Astrocyte (in vitro differentiated cells and primary cell): Measurements from ENCODE around the gene PPP1R37. TPM values are rescaled to one million over a fixed set of nuclear protein-coding genes. Genes with fewer than 3 reads are reported as not detected.

Experiments
- DNase-seq: peaks from one replicate; pipeline ENCODE4 v3.0.0-alpha.2; 2010; ENCODE audit warnings: low read depth
- FAIRE-seq: peaks from 2 replicates; lab custom pipeline; 2011; peaks lifted over from hg19 to GRCh38; lab: Jason Lieb, UNC
- H2AFZ ChIP-seq: 2 replicates; pipeline ENCODE4 v1.6.0; 2012; ENCODE audit warnings: low read depth, low read length, inconsistent platforms
- H3K27ac ChIP-seq: 2 replicates; pipeline ENCODE4 v1.5.1; 2011; ENCODE audit warnings: low read depth, low read length, inconsistent platforms
- H3K27me3 ChIP-seq: 2 replicates; pipeline ENCODE4 v1.6.0; 2011; ENCODE audit warnings: low read length, inconsistent platforms; ENCODE audit not compliant: insufficient read depth
- H3K36me3 ChIP-seq: 2 replicates; pipeline ENCODE4 v1.5.1; 2011; ENCODE audit warnings: low read length, inconsistent platforms; ENCODE audit not compliant: insufficient read depth
- H3K4me1 ChIP-seq: 2 replicates; pipeline ENCODE4 v1.5.1; 2011; ENCODE audit warnings: low read length, inconsistent platforms; ENCODE audit not compliant: insufficient read depth
- H3K4me2 ChIP-seq: 2 replicates; pipeline ENCODE4 v1.6.0; 2012; ENCODE audit warnings: low read length, inconsistent platforms
- H3K4me3 ChIP-seq: 2 replicates; pipeline ENCODE4 v1.5.1; 2011; ENCODE audit warnings: low read depth, mild to moderate bottlenecking, low read length, inconsistent platforms; ENCODE audit not compliant: insufficient read depth
- H3K79me2 ChIP-seq: 2 replicates; pipeline ENCODE4 v1.6.0; 2012; ENCODE audit warnings: mild to moderate bottlenecking, low read length, inconsistent platforms; ENCODE audit not compliant: insufficient read depth
- H3K9ac ChIP-seq: 2 replicates; pipeline ENCODE4 v1.6.0; 2012; ENCODE audit warnings: mild to moderate bottlenecking, low read length, inconsistent platforms
- H3K9me3 ChIP-seq: 2 replicates; pipeline ENCODE4 v1.5.1; 2012; ENCODE audit warnings: low read depth, mild to moderate bottlenecking, low read length, inconsistent platforms; ENCODE audit not compliant: insufficient read depth
- H4K20me1 ChIP-seq: 2 replicates; pipeline ENCODE4 v1.6.0; 2012; ENCODE audit warnings: low read length, inconsistent platforms; ENCODE audit not compliant: insufficient read depth
- H3K27ac Mint-ChIP-seq: one replicate; pipeline ENCODE4 v1.8.0; 2021; ENCODE audit warnings: mild to moderate bottlenecking, mixed read lengths; ENCODE audit not compliant: unreplicated experiment
- H3K27me3 Mint-ChIP-seq: one replicate; pipeline ENCODE4 v1.8.0; 2021; ENCODE audit warnings: low read depth, mixed read lengths; ENCODE audit not compliant: unreplicated experiment
- H3K36me3 Mint-ChIP-seq: one replicate; pipeline ENCODE4 v1.8.0; 2021; ENCODE audit warnings: low read depth, mixed read lengths; ENCODE audit not compliant: unreplicated experiment
- H3K4me1 Mint-ChIP-seq: one replicate; pipeline ENCODE4 v1.8.0; 2021; ENCODE audit warnings: low read depth, mixed read lengths; ENCODE audit not compliant: unreplicated experiment
- H3K4me3 Mint-ChIP-seq: one replicate; pipeline ENCODE4 v1.8.0; 2021; ENCODE audit warnings: mild to moderate bottlenecking, moderate library complexity, mixed read lengths; ENCODE audit not compliant: unreplicated experiment
- H3K9me3 Mint-ChIP-seq: one replicate; pipeline ENCODE4 v1.8.0; 2021; ENCODE audit warnings: mild to moderate bottlenecking, mixed read lengths; ENCODE audit not compliant: unreplicated experiment
- EZH2 ChIP-seq: IDR thresholded peaks from 2 replicates; pipeline ENCODE4 v1.6.1; 2012; ENCODE audit warnings: mild to moderate bottlenecking, low read length, inconsistent platforms; ENCODE audit not compliant: insufficient read depth
- total RNA-seq: library from RNA; stranded (reverse); gene quantifications from 2 replicates; pipeline ENCODE4 v1.2.1, GENCODE V29; 2021
- TF ChIP-seq, protein P1 (sequence below): IDR thresholded peaks from 2 replicates; pipeline ENCODE4 v1.5.1; 2011; ENCODE audit warnings: low read depth, mild to moderate bottlenecking, inconsistent platforms, low read length, moderate library complexity; ENCODE audit not compliant: insufficient read depth

Gene PPP1R37
- total RNA-seq, 1 donor from 2014 or later = 29.1 TPM

DNA sequence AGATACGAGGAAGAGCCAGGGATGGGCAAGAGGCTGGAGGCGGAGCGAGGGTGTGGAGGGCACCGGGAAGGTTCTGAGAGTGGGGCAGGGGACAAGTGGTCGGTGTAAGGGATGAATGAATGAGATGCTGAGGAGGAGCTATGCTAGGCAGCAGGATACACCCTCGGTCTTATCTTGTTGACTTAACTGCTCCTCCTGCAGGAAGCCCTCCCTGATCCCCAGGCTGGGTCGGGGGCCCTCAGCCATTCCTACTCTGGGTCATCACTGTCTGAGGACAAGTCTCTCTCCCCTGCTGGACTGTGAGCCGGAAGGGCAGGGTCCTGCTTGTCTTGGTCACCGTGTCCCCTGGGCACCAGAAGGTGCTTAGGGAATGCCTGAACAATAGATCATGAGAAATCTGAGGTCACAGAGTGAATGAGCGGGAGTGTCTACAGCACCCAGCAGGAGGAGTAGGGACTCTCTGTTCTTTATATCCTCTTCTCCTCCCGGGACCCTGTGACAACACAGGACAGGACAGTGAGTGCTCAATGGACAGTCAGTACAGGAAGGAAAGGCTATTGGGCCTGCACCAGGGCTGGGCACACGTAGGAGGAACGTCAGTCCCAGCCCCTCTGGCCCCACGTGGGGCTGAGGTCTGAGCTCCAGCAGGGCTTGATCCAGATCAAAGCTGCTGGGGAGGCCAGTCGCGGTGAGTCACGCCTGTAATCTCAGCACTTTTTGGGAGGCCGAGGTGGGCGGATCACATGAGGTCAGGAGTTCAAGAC is 61.3 kb downstream of the PPP1R37 start:
- no peaks in the 10 kb centered on the region for H3K79me2 ChIP-seq
- peaks cover 18% of the 10 kb centered on the region for H3K27me3 ChIP-seq
- peaks cover 5% of the 10 kb centered on the region for H3K4me1 Mint-ChIP-seq
- peaks cover 28% of the 10 kb centered on the region for H4K20me1 ChIP-seq
- H3K9me3 Mint-ChIP-seq = peaks cover 8% of the 10 kb centered on the region
- no peaks in the 10 kb centered on the region for H3K9me3 ChIP-seq
- peak overlapping the region; percentile 17 for H3K9ac ChIP-seq
- FAIRE-seq (no peak), DNase-seq (peak; percentile 76)
- peak overlapping the region; percentile 34 for H2AFZ ChIP-seq
- peaks cover 23% of the 10 kb centered on the region for H3K4me1 ChIP-seq
- peaks cover 27% of the 10 kb centered on the region for H3K36me3 Mint-ChIP-seq
- H3K4me3 ChIP-seq = peak overlapping the region; percentile 28
- peak overlapping the region; percentile 34 for H3K27ac Mint-ChIP-seq
- peaks cover 30% of the 10 kb centered on the region for H3K27me3 Mint-ChIP-seq
- no peaks in the 10 kb centered on the region for H3K36me3 ChIP-seq
- H3K27ac ChIP-seq = no peak overlapping the region
- no peak overlapping the region for H3K4me3 Mint-ChIP-seq
- H3K4me2 ChIP-seq = peak overlapping the region; percentile 76
- TF ChIP-seq, protein P1, sequence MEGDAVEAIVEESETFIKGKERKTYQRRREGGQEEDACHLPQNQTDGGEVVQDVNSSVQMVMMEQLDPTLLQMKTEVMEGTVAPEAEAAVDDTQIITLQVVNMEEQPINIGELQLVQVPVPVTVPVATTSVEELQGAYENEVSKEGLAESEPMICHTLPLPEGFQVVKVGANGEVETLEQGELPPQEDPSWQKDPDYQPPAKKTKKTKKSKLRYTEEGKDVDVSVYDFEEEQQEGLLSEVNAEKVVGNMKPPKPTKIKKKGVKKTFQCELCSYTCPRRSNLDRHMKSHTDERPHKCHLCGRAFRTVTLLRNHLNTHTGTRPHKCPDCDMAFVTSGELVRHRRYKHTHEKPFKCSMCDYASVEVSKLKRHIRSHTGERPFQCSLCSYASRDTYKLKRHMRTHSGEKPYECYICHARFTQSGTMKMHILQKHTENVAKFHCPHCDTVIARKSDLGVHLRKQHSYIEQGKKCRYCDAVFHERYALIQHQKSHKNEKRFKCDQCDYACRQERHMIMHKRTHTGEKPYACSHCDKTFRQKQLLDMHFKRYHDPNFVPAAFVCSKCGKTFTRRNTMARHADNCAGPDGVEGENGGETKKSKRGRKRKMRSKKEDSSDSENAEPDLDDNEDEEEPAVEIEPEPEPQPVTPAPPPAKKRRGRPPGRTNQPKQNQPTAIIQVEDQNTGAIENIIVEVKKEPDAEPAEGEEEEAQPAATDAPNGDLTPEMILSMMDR = no peak
- no peak for TF ChIP-seq EZH2

DNA sequence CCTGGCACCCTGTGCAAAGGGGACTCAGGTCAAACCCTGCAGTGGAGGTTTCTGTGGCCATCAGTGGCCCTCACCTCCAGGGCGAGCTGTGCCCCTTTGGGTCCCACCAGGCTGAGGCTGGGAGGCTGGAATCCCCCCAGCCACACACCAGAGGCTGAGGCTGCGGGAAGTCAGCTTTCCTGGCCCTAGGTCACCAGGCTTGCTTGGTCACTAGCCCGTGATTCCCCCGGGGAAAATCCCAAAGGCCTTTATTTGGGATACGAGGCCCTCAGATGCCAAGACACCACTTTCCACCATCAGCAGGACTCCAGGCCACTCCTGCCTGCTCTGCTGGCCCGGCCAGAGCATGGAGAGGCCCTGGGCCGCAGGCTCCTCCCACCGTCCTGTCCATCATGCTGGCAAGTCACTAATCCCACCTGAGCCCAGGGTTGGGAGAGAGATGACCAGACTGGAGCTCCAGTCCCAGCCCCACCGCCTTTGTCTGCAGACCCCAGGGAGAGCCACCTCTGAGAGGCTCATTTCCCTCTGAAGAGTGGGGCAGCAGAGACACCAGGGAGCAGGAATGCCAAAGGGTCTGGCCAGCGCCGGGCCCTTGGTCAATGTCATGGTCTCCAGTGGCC is 63.1 kb downstream of the PPP1R37 start:
- H3K4me2 ChIP-seq = no peak overlapping the region
- Mint-ChIP-seq H3K4me1 (peaks cover 3% of the 10 kb centered on the region), H3K4me3 (no peak overlapping the region), H3K36me3 (peaks cover 14% of the 10 kb centered on the region), H3K9me3 (peaks cover 8% of the 10 kb centered on the region), H3K27me3 (peaks cover 37% of the 10 kb centered on the region), H3K27ac (no peak overlapping the region)
- no peak overlapping the region for H3K4me3 ChIP-seq
- H3K27me3 ChIP-seq = peaks cover 17% of the 10 kb centered on the region
- peaks cover 22% of the 10 kb centered on the region for H4K20me1 ChIP-seq
- no peaks in the 10 kb centered on the region for H3K9me3 ChIP-seq
- H3K36me3 ChIP-seq = no peaks in the 10 kb centered on the region
- H3K4me1 ChIP-seq = peaks cover 23% of the 10 kb centered on the region
- TF ChIP-seq EZH2 = no peak
- TF ChIP-seq, protein P1 = no peak
- no peaks in the 10 kb centered on the region for H3K79me2 ChIP-seq
- FAIRE-seq (no peak), DNase-seq (no peak)
- H2AFZ ChIP-seq = no peak overlapping the region
- H3K9ac ChIP-seq = no peak overlapping the region
- no peak overlapping the region for H3K27ac ChIP-seq
